ENCODE data around the gene USP11.

USP11 gene

DNA sequence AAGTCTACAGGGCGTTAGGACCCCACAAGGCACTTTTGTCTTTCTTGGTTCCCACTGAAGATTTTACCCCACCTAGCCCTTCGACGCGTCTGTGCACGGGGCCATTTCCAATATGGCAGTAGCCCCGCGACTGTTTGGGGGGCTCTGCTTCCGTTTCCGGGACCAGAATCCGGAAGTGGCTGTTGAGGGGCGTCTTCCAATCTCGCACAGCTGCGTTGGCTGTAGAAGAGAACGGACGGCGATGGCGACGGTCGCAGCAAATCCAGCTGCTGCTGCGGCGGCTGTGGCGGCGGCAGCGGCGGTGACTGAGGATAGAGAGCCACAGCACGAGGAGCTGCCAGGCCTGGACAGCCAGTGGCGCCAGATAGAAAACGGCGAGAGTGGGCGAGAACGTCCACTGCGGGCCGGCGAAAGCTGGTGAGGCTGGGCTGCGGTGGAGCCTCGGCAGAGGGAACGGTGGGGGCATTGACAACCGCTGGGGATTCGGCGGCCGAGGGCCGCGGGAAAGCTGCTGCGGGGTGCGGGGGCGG, at the start of gene USP11:
USP11 (plus strand) TSS at position 207 of the 530 bp plus-strand sequence; CDS start at position 242, 35 bp downstream.
- peak within 1 kb of the TSS; percentile 87 for H3K4me3 ChIP-seq
- peak within 1 kb of the TSS; percentile 92 for H3K27ac ChIP-seq
- H3K9me3 ChIP-seq (ENCODE audit: low read depth, low read length) = no peaks in the 10 kb centered on the region
- H3K36me3 ChIP-seq (ENCODE audit: insufficient read depth, low read length) = peaks cover 13% of the 10 kb centered on the region; the same call in 1 of the 2 replicates
- DNase-seq (ENCODE audit: low read depth, low spot score) = no peak
- TF ChIP-seq EZH2 (IDR thresholded peaks at IDR 0.05) = no peak
- TF ChIP-seq FOXP2 (optimal IDR thresholded peaks at IDR 0.05; ENCODE audit: control extremely low read depth, extremely low read length, insufficient read depth) = no peak
- no peak; the same call in none of the 2 replicates for TF ChIP-seq POLR2AphosphoS5 (IDR thresholded peaks at IDR 0.05; ENCODE audit: borderline replicate concordance, low read depth, low read length)
- peak within 1 kb of the TSS; percentile 98 for H3K9ac ChIP-seq (ENCODE audit: insufficient read length)

GRCh38 chrX:47184486-47184885, 48.3 kb upstream of the USP11 start:
- Histone ChIP-seq H3K36me3 (ENCODE audit: insufficient read depth, low read length) (peaks cover 27% of the 10 kb centered on the region; the same call in 1 of the 2 replicates), H3K27ac (no peak overlapping the region), H3K9me3 (ENCODE audit: low read depth, low read length) (no peaks in the 10 kb centered on the region), H3K4me3 (no peak overlapping the region), H3K9ac (ENCODE audit: insufficient read length) (no peak overlapping the region)
- DNase-seq (ENCODE audit: low read depth, low spot score) = no peak
- TF ChIP-seq EZH2 (IDR thresholded peaks at IDR 0.05) (no peak), FOXP2 (optimal IDR thresholded peaks at IDR 0.05; ENCODE audit: control extremely low read depth, extremely low read length, insufficient read depth) (no peak), POLR2AphosphoS5 (IDR thresholded peaks at IDR 0.05; ENCODE audit: borderline replicate concordance, low read depth, low read length) (no peak)

DNA sequence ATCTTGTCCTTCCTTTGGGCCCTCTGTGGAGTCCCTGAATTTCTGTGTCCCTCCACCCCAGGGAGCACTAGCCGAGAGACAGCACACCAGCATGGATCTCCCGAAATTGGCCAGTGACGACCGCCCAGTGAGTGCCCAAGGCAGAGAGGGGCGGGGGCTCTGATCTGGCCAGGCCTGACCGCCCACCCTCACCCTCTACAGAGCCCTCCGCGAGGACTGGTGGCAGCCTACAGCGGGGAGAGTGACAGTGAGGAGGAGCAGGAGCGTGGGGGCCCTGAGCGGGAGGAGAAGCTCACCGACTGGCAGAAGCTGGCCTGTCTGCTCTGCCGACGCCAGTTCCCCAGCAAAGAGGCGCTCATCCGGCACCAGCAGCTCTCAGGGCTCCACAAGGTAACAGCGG, 47.6 kb upstream of the USP11 start:
- H3K9me3 ChIP-seq (ENCODE audit: low read depth, low read length) = no peaks in the 10 kb centered on the region
- H3K36me3 ChIP-seq (ENCODE audit: insufficient read depth, low read length) = peaks cover 26% of the 10 kb centered on the region; the same call in 1 of the 2 replicates
- H3K4me3 ChIP-seq = no peak overlapping the region
- DNase-seq (ENCODE audit: low read depth, low spot score) = no peak
- H3K9ac ChIP-seq (ENCODE audit: insufficient read length) = no peak overlapping the region
- TF ChIP-seq FOXP2 (optimal IDR thresholded peaks at IDR 0.05; ENCODE audit: control extremely low read depth, extremely low read length, insufficient read depth) (no peak), EZH2 (IDR thresholded peaks at IDR 0.05) (no peak), POLR2AphosphoS5 (IDR thresholded peaks at IDR 0.05; ENCODE audit: borderline replicate concordance, low read depth, low read length) (no peak)
- H3K27ac ChIP-seq = no peak overlapping the region

DNA sequence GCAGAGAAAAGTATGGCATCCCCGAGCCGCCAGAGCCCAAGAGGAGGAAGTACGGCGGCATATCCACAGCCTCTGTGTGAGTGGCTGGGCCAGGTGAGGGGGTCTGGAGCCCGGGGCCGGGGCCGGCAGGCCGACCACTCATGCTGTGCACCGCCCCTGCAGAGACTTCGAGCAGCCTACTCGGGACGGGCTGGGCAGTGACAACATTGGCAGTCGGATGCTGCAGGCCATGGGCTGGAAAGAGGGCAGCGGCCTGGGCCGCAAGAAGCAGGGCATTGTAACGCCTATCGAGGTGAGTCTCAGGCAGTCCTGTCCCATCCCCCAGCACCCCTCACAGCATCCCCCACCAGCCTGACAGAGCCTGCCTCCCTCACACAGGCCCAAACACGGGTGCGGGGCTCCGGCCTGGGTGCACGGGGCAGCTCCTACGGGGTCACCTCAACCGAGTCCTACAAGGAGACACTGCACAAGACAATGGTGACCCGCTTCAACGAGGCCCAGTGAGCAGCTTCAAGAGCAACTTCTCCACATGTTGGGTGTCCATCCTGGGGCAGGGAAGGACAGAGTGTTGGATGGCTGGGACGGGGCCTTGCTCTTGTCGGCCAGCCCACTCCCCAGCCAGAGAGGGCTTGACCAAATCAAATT, 46.6 kb upstream of the USP11 start:
- H3K36me3 ChIP-seq (ENCODE audit: insufficient read depth, low read length) = peaks cover 23% of the 10 kb centered on the region; the same call in 1 of the 2 replicates
- TF ChIP-seq POLR2AphosphoS5 (IDR thresholded peaks at IDR 0.05; ENCODE audit: borderline replicate concordance, low read depth, low read length) (no peak), FOXP2 (optimal IDR thresholded peaks at IDR 0.05; ENCODE audit: control extremely low read depth, extremely low read length, insufficient read depth) (no peak), EZH2 (IDR thresholded peaks at IDR 0.05) (no peak)
- no peak for DNase-seq (ENCODE audit: low read depth, low spot score)
- H3K9ac ChIP-seq (ENCODE audit: insufficient read length) = no peak overlapping the region
- H3K9me3 ChIP-seq (ENCODE audit: low read depth, low read length) = no peaks in the 10 kb centered on the region
- no peak overlapping the region for H3K4me3 ChIP-seq
- no peak overlapping the region for H3K27ac ChIP-seq

DNA sequence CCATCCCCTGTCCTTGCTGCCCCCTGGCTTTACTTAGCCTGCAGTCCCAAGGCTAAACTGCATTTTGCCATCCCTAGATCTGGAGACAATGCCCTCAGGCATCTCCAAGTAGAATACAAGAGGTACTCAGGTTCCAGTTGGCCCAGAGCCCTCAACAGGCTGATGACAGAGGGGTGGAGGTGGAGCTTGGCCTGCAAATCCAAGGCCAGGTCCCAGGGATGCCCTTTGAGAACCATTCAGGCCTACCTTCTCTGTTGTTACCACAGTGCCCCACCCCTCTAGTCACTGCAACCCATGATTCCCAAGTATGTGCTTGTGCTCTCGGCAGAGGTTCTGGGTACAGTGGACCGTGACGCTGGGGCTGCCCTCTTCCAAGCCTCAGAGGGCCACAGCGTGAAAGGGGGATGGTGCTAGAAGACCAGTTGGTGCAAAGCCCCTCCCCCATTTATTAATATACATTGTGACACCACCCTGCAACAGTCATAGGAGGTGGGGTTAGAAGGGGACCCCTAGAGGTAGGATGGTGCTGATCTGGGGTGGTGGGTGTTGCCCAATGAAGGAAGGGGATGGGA, 45.6 kb upstream of the USP11 start:
- Histone ChIP-seq H3K27ac (no peak overlapping the region), H3K36me3 (ENCODE audit: insufficient read depth, low read length) (peaks cover 15% of the 10 kb centered on the region; the same call in 1 of the 2 replicates), H3K9ac (ENCODE audit: insufficient read length) (no peak overlapping the region), H3K4me3 (no peak overlapping the region), H3K9me3 (ENCODE audit: low read depth, low read length) (no peaks in the 10 kb centered on the region)
- TF ChIP-seq POLR2AphosphoS5 (IDR thresholded peaks at IDR 0.05; ENCODE audit: borderline replicate concordance, low read depth, low read length) (no peak), FOXP2 (optimal IDR thresholded peaks at IDR 0.05; ENCODE audit: control extremely low read depth, extremely low read length, insufficient read depth) (no peak), EZH2 (IDR thresholded peaks at IDR 0.05) (no peak)
- no peak for DNase-seq (ENCODE audit: low read depth, low spot score)

DNA sequence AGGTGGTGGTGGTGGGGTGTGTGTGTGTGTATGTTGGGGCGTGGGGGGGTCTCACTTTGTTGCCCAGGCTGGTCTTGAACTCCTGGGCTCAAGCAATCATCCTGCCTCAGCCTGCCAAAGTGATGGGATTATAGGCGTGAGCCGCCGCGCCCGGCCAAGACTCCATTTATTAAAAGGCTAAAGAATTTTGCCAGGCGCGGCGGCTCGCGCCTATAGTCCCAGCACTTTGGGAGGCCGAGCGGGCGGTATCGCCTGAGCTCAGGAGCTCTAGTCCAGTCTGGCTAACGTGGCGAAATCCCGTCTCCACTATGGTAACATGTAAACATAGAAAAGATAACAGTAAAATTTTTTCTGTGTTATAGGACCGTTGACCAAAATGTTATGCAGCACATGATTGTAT, 42.9 kb upstream of the USP11 start:
- Histone ChIP-seq H3K9ac (ENCODE audit: insufficient read length) (no peak overlapping the region), H3K9me3 (ENCODE audit: low read depth, low read length) (no peaks in the 10 kb centered on the region), H3K27ac (peak overlapping the region; percentile 62; the same call in 1 of the 2 replicates), H3K36me3 (ENCODE audit: insufficient read depth, low read length) (peaks cover 11% of the 10 kb centered on the region; the same call in 1 of the 2 replicates), H3K4me3 (no peak overlapping the region)
- no peak for DNase-seq (ENCODE audit: low read depth, low spot score)
- TF ChIP-seq POLR2AphosphoS5 (IDR thresholded peaks at IDR 0.05; ENCODE audit: borderline replicate concordance, low read depth, low read length) (no peak), FOXP2 (optimal IDR thresholded peaks at IDR 0.05; ENCODE audit: control extremely low read depth, extremely low read length, insufficient read depth) (no peak), EZH2 (IDR thresholded peaks at IDR 0.05) (no peak)

- no peak for TF ChIP-seq EZH2 (IDR thresholded peaks at IDR 0.05)
- peak; percentile 50 for TF ChIP-seq FOXP2 (optimal IDR thresholded peaks at IDR 0.05; ENCODE audit: control extremely low read depth, extremely low read length, insufficient read depth)
- peak; percentile 89 for TF ChIP-seq POLR2AphosphoS5 (IDR thresholded peaks at IDR 0.05; ENCODE audit: borderline replicate concordance, low read depth, low read length)
- Histone ChIP-seq H3K36me3 (ENCODE audit: insufficient read depth, low read length) (peaks cover 16% of the 10 kb centered on the region), H3K9me3 (ENCODE audit: low read depth, low read length) (no peaks in the 10 kb centered on the region), H3K4me3 (peak overlapping the region; percentile 72), H3K9ac (ENCODE audit: insufficient read length) (peak overlapping the region; percentile 48), H3K27ac (no peak overlapping the region)
- DNase-seq (ENCODE audit: low read depth, low spot score) = peak; percentile 72
Observed at GRCh38 chrX:47190445-47191269, 42.2 kb upstream of the USP11 start.

DNA sequence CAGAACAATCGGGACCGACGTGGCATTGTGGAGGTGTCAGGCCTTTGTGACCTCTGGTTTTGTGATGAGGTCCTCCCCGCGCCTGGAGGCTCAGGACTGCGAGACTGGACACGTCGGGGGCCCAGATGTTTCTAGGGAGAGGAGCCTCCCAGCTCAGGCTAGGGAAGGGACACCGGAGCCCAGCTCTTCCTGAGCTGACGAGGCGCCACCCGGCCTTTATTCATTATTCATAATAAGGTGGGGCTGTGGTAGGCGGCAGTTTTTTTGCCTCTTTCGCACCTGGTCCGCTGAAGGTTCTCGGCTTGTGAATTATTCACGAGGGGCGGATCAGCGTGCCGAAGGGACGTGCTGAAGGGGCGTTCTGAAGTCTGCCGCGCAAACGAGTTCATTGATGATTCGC, 41.5 kb upstream of the USP11 start:
- TF ChIP-seq EZH2 (IDR thresholded peaks at IDR 0.05) = no peak
- 0 out of 2 replicates have a peak, but pooled peaks have one; percentile 33 for TF ChIP-seq POLR2AphosphoS5 (IDR thresholded peaks at IDR 0.05; ENCODE audit: borderline replicate concordance, low read depth, low read length)
- Histone ChIP-seq H3K9ac (ENCODE audit: insufficient read length) (peak overlapping the region; percentile 48), H3K4me3 (peak overlapping the region; percentile 72), H3K27ac (no peak overlapping the region), H3K9me3 (ENCODE audit: low read depth, low read length) (no peaks in the 10 kb centered on the region), H3K36me3 (ENCODE audit: insufficient read depth, low read length) (peaks cover 21% of the 10 kb centered on the region)
- DNase-seq (ENCODE audit: low read depth, low spot score) = no peak

Measured in SK-N-MC (cell line).